Endothelial cell of coronary artery (primary cell): ENCODE data around the gene CASQ1. TPM values are rescaled to one million over a fixed set of nuclear protein-coding genes. Genes with fewer than 3 reads are reported as not detected.

ENCODE experiments used
- total RNA-seq: library from RNA; depleted of rRNA; stranded (reverse); fragments of >200 nt; gene quantifications from 2 replicates; pipeline ENCODE4 v1.2.3, GENCODE V29; 2014

CASQ1 gene
- 0.18 TPM in 1 of 2 replicates, not detected in the other for total RNA-seq

GRCh38 chr1:160189649-160190625 is at the start of gene CASQ1:
CASQ1 (plus strand) TSS chr1:160190575; CDS start chr1:160190752, 177 bp downstream.

GRCh38 chr1:160151303-160151702 is 39.1 kb upstream of the CASQ1 start, which contains the start of gene ATP1A4:
ATP1A4 (plus strand) TSS chr1:160151603; CDS start chr1:160152041, 438 bp downstream.

DNA sequence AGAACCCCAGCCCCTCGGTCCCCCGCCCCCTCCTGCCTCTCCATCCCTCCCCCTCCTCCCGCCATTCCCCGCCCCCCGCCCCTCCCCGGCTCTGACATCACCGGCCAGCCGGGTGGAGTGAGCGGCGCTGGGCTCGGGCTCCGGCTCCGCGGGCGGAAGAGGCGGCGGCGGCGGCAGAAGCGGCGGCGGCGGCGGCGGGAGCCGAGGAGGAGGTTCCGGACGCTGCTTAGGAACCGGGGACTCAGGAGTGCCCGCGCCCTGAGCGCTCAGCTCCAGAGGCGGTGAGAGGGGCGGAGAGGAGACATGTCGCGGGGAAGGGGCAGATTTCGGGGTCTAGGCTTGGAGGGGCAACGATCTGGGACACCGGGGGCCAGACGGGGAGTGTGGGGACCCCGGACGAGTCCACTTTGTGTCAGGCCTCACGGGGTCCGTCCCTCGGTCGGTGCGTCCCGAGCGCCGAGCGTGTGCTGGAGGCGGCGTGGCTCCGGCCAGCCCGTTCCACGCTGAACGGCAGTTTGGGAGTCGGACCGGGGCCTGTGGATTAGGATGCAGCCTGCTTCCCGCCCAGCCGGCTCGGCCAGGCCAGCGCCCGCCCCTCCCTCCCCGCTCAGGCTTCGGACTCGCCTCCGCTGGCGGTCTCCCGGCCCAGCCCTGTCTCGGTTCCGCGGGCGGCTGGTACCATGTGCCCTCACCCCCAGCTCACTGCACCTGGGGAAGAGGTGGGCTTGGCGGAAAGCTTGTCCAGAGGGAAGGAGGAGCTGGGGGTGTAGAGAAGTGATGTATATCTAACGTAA is 15.1 kb downstream of the CASQ1 start, which contains the start of gene PEA15:
PEA15 (plus strand) TSS at position 143 of the 794 bp plus-strand sequence. CDS start 6,161 bp downstream, outside the sequence.

Other genes with a start within 250 kb of the CASQ1 start
- under 0.01 TPM in 2 replicates for gene IGSF9, start 245.0 kb upstream of the CASQ1 start, total RNA-seq
- gene SLAMF9, start 236.3 kb upstream of the CASQ1 start, total RNA-seq = not detected in 2 replicates
- gene PIGM, start 158.6 kb upstream of the CASQ1 start, total RNA-seq = 2.9 and 3.1 TPM in 2 replicates
- gene KCNJ10, start 120.4 kb upstream of the CASQ1 start, total RNA-seq = not detected in 2 replicates
- not detected in 2 replicates for gene KCNJ9, start 109.0 kb upstream of the CASQ1 start, total RNA-seq
- gene IGSF8, start 92.0 kb upstream of the CASQ1 start, total RNA-seq = 7.2 and 14.9 TPM in 2 replicates
- gene ATP1A2, start 74.8 kb upstream of the CASQ1 start, total RNA-seq = under 0.01 TPM in 1 of 2 replicates, not detected in the other
- not detected in 2 replicates for gene ATP1A4, start 39.0 kb upstream of the CASQ1 start, total RNA-seq
- 73.2 and 113 TPM in 2 replicates for gene PEA15, start 14.8 kb downstream of the CASQ1 start, total RNA-seq
- 66.8 and 80.9 TPM in 2 replicates for gene DCAF8, start 72.0 kb downstream of the CASQ1 start, total RNA-seq
- 20.0 and 21.6 TPM in 2 replicates for gene PEX19, start 94.6 kb downstream of the CASQ1 start, total RNA-seq
- gene COPA, start 152.7 kb downstream of the CASQ1 start, total RNA-seq = 295 and 307 TPM in 2 replicates
- 54.8 and 91.4 TPM in 2 replicates for gene NCSTN, start 152.8 kb downstream of the CASQ1 start, total RNA-seq
- gene NHLH1, start 176.5 kb downstream of the CASQ1 start, total RNA-seq = under 0.01 TPM in 1 of 2 replicates, not detected in the other
- not detected in 2 replicates for gene VANGL2, start 210.0 kb downstream of the CASQ1 start, total RNA-seq